SKM-1 treated with dmso at 0.1 percent for 144 hours (cell line): ENCODE data around the gene C1QTNF8.

ENCODE experiments used
- DNase-seq: peaks from one replicate; lab custom pipeline; 2025; ENCODE audit not compliant: unreplicated experiment; lab: John Stamatoyannopoulos, UW

C1QTNF8 gene, protein sequence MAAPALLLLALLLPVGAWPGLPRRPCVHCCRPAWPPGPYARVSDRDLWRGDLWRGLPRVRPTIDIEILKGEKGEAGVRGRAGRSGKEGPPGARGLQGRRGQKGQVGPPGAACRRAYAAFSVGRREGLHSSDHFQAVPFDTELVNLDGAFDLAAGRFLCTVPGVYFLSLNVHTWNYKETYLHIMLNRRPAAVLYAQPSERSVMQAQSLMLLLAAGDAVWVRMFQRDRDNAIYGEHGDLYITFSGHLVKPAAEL

DNA sequence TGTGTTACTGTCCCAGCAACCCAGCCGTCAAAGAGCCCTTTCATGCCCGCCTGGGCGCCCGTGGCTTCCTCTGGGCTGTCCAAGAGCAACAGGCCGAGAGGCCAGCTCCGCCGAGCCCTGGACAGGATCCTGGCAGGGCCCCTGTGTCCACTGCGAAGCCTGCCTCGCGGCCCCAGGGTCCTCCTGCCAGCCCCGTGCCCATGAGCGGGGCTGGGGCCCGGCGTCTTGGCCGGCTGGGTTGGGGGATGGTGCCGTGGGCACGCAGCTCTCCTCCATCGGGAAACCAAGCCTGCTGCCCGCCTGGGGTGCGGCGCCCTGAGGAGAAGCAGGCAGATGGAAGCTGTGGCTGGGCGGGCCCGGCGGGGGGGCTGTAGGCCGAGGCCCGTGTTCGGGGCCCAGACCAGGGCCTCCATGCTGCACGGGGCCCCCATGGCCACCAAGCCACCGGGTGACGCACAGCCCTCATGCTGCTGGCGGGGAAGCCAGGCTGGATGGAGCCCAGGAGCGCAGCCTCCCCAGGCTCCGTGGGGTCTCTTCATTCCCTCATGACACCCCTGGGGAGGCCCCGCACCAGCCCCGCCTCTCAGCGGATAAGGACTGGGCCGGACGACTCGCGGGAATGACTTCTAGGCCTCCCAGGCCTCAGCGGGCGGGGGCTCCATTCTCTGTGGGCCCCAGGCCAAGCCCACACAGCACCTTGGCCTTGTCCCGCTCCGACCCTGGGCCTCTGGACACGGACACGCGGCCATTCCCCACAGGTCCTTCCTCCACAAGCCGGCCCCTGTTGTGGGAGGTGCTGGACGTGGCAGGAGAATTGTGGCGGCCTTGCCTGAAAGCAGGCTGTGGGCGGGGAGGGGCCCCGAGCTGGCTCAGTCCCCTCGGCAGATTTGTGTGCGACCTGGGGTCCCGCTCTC lies at the start of gene C1QTNF8:
Gene C1QTNF8 (minus strand): TSS at position 76 of the 914 bp plus-strand sequence. CDS start 1,322 bp downstream, outside the sequence.
- no peak for DNase-seq

DNA sequence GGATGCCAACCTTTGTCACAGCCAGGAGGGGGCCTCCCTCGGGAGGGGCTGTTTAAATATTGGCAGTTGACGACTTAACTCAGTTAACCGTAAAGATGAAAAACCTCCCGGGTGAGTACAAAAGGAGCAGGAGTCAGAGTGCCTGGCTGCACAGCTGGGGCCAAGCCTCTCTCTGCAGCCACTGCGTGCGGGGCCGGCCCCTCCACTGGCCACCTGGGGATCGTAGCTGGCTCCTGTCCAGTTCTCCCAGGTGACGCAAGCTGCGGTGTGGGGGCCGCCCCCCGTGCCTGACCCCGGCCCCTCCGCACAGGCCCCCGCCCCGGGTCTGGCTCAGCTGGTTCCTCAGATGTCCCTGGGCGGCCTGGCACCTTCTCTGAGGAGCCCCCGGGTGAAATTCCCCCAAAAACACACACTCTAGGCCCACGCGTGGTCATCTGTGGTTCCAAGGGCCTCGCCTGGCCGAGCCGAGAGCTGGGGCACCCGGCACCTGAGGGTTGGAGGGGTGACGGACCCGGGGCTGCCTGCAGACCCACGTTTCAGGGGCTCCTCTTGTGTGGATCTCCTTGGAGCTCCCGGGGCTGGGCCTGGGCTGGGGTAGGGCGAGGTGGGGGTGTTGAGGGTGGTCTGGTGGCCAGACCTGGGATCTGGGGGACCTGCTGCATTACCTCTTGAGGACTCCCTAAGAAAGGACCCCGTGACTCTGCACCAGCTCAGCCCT lies 49.5 kb upstream of the C1QTNF8 start:
- DNase-seq: no peak

DNA sequence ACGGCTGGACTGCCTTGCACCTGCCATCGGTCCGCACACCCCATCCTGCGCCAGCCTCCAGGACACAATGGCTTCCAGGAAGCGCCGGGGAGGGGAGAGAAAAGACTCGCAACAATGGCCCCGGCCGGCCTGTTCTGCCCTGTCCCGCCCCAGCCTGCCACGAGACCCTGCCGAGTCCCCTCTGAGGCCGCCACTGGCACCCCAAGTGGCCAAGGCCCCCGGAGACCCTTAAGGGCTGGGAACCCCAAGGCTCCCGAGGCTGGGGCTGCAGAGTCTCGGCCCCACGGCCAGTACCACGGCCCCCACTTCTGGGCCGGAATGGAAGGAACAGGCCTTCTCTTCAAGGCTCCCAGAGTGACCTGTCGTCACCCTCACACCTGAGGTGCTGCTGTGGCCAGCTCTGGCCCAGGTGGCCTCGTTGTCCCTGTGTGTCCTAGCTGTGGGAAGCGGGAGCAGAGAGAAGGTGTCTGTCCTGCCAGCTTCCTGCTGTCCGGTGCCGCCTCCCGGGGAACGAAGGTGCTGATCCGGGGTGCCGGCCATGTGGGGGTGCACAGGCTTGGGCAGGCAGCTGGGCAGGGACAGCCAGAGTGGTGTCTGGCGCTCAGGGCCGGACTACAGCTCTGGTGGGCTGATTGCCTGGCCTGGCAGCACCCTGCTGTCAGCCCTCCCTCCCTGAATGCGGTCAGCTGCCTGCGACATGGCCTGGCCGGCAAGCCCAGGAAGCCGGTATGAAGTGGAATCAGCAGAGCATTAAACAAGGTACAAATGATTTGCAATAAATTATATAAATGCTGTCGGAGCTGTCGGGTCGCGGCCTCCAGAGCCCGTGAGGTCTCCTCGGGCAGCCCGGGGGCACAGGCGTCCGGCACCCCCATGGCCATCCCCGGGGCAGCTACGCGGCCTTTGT lies 48.7 kb upstream of the C1QTNF8 start:
- no peak for DNase-seq

- no peak for DNase-seq
Observed at GRCh38 chr16:1143761-1144450, 47.9 kb upstream of the C1QTNF8 start.

DNA sequence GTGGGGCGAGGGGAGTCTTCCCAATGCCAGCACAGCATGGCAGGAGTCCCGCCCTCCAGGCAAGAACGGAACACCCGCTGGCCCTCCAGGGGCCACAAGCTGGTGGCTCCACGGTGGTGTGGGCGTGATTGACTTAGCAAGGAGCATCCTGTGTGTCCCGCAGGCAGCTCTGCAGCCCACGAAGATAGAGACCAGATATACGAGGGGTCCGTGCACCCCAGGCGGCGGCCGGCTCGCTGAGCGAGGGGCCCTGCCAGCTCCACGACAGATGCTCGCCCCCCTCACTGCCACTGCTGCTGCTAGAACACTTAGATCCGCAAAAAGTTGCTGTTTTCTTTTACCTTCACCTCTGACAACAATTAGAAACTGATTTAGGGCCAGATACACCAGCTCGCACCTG lies 46.9 kb upstream of the C1QTNF8 start:
- DNase-seq: no peak

DNA sequence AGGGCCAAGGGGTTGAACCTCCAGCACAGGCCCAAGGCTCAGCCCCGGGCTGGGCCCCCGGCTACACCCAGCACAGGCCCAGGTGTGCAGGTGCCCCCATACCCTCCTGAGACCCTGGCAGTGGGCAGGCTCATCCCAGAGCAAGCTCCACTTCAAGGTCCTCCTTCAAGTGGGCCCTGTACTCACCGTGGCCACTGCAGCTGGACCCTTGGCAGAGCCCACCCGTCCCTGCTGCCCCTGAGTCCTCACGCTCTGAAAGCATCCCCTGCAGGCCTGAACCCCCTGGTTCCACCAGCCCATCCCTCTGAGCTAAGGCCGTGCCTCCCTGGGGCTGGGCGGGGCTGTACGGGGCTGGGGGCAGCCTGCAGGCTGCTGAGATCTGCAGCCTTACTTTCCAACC lies 45.7 kb upstream of the C1QTNF8 start:
- no peak for DNase-seq

DNA sequence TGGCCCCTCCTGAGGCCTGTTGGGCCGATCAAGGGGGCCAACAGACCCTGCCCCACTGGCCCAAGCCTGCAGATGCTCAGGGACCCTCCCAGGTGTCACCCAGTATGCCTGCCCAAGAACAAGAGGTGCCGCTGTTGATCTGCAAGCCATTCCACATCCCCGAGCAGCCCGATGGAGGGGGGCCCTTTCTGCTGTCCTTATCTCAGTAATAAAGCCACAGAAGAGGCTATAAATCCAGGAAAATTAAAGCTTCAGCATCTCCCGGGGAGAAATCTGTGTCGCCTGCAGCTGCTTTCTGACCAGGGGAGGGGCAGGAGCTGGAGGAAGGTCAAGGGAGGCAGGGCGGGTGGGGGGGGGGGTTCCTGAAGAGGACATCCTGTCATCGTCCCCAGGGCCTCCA lies 45.1 kb upstream of the C1QTNF8 start:
- no peak for DNase-seq

DNA sequence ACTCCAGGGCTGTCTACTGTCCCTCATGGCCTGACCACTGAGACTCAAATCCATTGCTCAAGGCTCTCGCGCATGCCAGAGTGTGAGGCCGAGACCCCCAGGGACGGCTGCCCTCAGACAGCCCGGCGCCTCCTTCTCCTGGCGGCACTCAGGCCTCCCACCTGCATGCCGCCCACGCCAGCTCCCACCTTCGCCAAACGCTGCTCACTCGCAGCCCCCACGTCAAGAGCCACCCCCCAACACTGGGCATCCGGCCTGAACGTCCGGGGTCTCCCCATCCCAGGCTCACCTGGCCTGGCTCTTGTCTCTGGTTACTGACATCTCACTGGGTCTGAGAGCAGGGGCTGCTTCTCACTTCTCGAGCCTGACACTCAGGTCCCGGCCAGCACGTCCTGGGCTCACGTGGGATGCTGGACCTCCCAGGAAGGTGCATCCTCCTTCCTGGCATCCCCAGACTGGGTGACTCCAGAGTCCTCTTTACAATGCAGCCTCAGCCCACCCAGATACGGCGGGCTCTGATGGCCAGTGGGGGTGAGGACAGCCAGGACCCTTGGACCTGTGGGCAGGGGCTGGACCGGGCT lies 44.6 kb upstream of the C1QTNF8 start:
- no peak for DNase-seq

DNA sequence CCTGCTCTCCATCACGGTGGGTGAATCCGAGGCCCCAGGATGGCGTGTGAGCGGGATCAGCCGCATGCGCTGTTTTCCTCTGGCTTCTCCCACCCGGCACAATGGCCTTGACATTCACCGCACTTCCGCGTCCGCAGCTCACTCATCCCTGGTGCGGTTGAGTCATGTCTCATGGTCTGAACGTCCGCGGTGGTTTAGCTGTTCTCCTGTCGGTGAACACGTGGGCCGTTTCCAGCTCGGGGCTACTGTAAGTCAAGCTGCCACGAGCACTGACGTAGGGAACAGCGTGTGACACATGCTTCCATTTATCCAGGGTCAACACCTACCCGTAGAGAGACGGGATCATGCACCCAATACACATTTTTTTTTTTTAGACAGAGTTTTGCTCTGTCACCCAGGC lies 41.6 kb upstream of the C1QTNF8 start:
- no peak for DNase-seq

DNA sequence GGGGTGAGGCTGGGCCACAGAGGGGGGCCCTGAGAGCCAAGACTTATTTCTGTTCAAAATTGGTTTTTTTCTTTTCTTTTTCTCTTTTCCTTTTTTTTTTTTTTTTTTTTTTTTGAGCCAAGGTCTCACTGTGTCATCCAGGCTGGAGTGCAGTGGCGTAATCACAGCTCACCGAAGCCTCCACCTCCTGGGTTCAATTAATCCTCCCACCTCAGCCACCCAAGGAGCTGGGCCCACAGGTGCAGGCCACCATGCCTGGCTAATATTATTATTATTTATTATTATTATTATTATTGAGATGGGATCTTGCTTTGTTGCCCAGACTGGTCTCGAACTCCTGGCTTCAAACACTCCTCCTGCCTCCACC lies 39.4 kb upstream of the C1QTNF8 start:
- DNase-seq: no peak

- no peak for DNase-seq
Observed at GRCh38 chr16:1134776-1135458, 38.9 kb upstream of the C1QTNF8 start.

DNA sequence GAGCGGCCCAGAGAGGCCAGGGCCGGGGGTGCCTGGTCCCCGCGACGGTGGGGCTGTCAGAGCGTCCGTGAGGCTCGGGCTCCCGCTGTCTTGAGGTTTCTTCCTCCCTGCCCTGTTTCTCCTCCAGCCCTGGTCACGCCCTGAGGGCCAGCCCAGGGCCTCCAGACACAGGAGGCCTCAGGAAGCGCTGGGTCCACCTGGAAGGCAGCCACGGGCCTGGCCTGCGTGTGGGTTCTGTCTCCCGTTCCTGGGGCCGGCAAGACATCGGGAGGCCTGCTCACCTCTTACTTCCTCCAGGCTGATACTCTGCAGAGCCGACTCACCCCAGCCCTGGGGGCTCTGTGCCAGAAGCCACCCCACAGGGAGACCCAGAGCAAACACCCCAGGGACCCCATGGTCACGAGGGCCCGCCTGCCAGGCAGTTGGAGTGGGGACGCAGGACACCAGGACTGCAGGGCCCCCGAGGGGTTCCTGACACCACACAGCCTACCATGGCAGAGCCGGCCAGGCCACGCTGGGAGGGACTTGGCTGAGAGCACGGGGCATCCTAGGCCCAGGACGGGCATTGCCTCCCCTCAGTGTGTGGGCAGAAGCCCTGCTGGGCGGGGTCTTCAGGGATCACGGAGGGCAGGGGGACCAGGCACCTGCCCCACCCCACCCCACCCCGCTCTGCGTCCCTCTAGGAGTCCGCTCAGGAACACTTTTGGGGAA lies 37.9 kb upstream of the C1QTNF8 start:
- DNase-seq: no peak

GRCh38 chr16:1133271-1133670 lies 37.2 kb upstream of the C1QTNF8 start:
- no peak for DNase-seq

GRCh38 chr16:1132431-1132830 lies 36.4 kb upstream of the C1QTNF8 start:
- no peak for DNase-seq

DNA sequence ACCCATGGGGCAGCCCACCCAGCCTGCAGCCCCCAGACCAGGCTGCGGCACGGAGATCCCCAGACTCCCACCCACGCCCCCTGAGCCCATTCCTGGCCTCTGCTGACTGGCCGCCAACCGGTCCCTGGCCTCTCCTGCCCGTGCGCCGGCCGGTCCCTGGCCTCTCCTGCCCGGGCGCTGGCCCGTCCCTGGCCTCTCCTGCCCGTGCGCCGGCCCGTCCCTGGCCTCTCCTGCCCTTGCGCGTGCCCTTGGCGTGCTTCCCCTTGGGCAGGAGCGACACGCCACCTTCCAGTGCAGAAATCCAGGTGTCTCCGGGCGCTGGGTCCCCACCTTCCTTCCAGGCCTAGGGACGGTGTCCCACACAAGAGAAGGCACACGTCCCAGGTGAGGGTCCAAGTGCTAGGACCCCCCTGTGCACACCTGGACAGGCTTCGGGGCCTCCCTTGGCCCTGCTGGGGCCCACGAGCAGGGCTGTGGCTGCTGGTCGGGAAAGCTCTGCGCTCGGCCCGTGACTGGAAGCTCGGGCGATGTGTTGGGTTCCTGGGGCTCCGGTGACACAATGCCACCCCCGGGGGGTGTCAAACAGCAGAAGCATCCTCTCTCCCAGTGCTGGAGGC lies 35.4 kb upstream of the C1QTNF8 start:
- no peak for DNase-seq

DNA sequence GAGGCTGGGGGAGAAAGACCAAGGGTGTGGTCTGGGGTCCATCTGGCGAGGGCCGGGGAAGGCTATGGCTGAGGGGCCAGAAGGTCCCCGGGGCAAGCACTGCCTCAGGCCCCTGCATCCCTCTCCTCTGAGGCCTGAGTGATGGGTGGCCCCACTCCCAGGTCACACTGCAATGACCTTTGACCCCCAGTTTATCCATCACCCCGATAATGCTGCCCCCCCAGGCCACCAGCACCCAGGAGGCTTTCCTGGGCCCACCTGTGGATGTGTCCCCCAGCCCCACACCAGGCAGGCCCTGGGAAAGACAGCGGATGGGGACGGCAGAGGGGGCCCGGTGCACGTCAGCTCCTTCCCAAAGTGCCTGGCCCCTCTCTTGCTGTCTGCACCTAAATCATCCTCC lies 34.3 kb upstream of the C1QTNF8 start:
- DNase-seq: no peak

GRCh38 chr16:1129106-1129960 lies 33.3 kb upstream of the C1QTNF8 start:
- DNase-seq: no peak
